ENCODE data around the gene HNRNPLL.
"Not testable (repeated sequence)": the region's sequence is repeated elsewhere in the genome, so short reads cannot be mapped to it uniquely, and the experiment has no call there.

GRCh38 chr2:38609246-38609645, 6.5 kb upstream of the HNRNPLL start:
- TF ChIP-seq ZC3H10 (CRISPR knock-in tag; IDR thresholded peaks at IDR 0.05); GLIS3 (CRISPR knock-in tag; IDR thresholded peaks at IDR 0.05); ZFP3 (CRISPR knock-in tag; IDR thresholded peaks at IDR 0.05); ZNF565 (CRISPR knock-in tag; conservative IDR thresholded peaks at IDR 0.05; ENCODE audit: low read depth); CSDC2 (CRISPR knock-in tag; IDR thresholded peaks at IDR 0.05): not testable (repeated sequence)
